ENCODE data around the gene FTO.

FTO gene

DNA sequence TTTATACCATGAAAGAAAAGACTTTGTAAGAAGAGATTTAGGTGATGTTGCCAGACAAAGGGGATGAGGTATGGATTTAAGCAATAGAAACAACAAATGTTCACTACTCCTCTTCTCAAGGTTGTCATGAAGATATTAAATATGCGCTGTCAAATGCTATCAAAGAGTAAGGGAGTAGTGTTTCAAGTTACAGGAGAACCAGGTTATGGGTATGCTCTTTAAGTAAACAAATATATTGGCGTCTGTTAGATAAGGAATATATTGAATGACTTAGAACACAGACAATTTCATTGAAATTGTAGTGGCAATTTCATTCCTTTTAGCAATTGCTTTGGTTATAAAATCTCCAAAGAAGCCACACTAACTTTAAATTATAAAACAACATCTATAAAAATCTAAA, 229.0 kb downstream of the FTO start:
- TF ChIP-seq, protein P1, sequence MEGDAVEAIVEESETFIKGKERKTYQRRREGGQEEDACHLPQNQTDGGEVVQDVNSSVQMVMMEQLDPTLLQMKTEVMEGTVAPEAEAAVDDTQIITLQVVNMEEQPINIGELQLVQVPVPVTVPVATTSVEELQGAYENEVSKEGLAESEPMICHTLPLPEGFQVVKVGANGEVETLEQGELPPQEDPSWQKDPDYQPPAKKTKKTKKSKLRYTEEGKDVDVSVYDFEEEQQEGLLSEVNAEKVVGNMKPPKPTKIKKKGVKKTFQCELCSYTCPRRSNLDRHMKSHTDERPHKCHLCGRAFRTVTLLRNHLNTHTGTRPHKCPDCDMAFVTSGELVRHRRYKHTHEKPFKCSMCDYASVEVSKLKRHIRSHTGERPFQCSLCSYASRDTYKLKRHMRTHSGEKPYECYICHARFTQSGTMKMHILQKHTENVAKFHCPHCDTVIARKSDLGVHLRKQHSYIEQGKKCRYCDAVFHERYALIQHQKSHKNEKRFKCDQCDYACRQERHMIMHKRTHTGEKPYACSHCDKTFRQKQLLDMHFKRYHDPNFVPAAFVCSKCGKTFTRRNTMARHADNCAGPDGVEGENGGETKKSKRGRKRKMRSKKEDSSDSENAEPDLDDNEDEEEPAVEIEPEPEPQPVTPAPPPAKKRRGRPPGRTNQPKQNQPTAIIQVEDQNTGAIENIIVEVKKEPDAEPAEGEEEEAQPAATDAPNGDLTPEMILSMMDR (IDR thresholded peaks at IDR 0.05; ENCODE audit: extremely low read depth, missing control alignments) = no peak
- no peak for DNase-seq (ENCODE audit: low spot score)

DNA sequence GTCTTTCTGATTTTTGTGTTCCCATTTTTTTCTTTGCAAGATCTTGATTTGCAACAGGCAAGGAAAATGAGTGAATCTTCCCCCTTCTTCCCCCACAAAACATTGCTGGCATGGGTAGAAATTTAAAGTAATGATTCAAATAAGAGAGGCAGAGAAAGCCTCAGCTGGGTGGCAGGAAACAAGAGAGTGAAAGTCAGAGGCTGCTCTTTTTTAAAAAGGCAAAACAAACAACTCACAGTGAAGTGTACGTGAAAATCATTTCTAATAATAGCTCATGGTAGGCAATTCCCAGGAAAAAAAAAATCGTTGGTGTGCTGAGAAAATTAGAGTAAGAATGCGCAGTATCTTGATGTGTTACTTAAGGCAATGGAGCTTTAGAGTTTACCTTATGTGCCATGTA, 229.5 kb downstream of the FTO start:
- TF ChIP-seq, protein P1 (IDR thresholded peaks at IDR 0.05; ENCODE audit: extremely low read depth, missing control alignments) = no peak
- DNase-seq (ENCODE audit: low spot score) = no peak

DNA sequence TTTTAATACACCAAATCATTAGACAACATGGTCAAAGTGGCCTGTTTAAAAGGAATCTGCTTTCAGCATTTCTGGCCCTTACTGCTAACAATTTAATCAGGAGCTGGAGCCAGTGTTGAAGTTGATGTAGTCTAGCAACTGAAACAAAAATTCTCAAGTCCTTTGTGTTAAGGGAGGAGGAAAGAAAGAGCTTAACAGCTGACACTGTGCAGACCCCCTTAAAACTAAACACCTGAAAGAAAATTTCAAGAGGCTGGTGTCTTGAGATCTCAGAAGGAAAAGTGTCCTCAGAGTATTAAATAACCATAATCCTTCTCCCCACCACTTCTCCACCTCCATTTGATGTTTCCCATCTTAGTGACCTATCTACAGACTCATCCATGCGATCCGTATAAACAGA, 232.1 kb downstream of the FTO start:
- TF ChIP-seq, protein P1 (IDR thresholded peaks at IDR 0.05; ENCODE audit: extremely low read depth, missing control alignments) = no peak
- no peak for DNase-seq (ENCODE audit: low spot score)

GRCh38 chr16:53936529-53936928, 232.6 kb downstream of the FTO start:
- TF ChIP-seq, protein P1 (IDR thresholded peaks at IDR 0.05; ENCODE audit: extremely low read depth, missing control alignments) = no peak
- no peak for DNase-seq (ENCODE audit: low spot score)

GRCh38 chr16:53937161-53937880, 233.4 kb downstream of the FTO start:
- TF ChIP-seq, protein P1 (IDR thresholded peaks at IDR 0.05; ENCODE audit: extremely low read depth, missing control alignments) = no peak
- no peak for DNase-seq (ENCODE audit: low spot score)

GRCh38 chr16:53944025-53944424, 240.1 kb downstream of the FTO start:
- DNase-seq (ENCODE audit: low spot score) = no peak
- TF ChIP-seq, protein P1 (IDR thresholded peaks at IDR 0.05; ENCODE audit: extremely low read depth, missing control alignments) = no peak

DNA sequence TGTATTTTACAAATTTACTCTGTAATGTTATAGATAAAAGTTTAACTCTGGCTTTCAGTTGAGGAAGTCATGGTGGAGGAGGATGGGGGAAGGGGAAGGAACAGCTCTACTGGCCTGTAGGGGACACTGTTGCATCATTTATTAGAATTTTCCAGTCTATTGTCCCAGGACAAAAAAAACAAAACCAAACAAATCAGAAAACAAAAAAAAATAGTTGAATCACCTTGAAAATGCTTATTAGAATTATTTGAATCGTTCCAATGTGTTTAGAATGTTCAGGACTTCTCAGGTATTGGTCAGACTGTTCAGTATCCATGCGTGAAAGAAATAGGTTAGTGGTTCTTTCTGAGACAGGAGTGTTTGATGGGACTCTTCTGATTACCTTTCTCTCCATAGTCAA, 242.0 kb downstream of the FTO start:
- peak; percentile 19 for DNase-seq (ENCODE audit: low spot score)
- TF ChIP-seq, protein P1 (IDR thresholded peaks at IDR 0.05; ENCODE audit: extremely low read depth, missing control alignments) = peak; percentile 32

Measured in GM20000 (cell line).